Mammary epithelial cell (primary cell): ENCODE measurements around the gene CCDC33.

Experiments used
- EZH2 ChIP-seq: IDR thresholded peaks from 2 replicates; pipeline ENCODE4 v1.6.1; 2012; ENCODE audit warnings: low read length, inconsistent platforms, borderline replicate concordance
- TF ChIP-seq, protein P1 (sequence below), 2 donors: IDR thresholded peaks in 1 of 2; conservative IDR thresholded peaks in 1 of 2; 2 replicates each; pipeline ENCODE4 v1.5.1; 2011 to 2012; ENCODE audit warnings: inconsistent platforms in 2 of 2, low read length in 2 of 2, mild to moderate bottlenecking in 2 of 2, control low read depth in 1 of 2, low read depth in 1 of 2; ENCODE audit not compliant: insufficient read depth in 1 of 2; ENCODE audit errors: extremely low read depth in 1 of 2

- TF ChIP-seq, protein P1, sequence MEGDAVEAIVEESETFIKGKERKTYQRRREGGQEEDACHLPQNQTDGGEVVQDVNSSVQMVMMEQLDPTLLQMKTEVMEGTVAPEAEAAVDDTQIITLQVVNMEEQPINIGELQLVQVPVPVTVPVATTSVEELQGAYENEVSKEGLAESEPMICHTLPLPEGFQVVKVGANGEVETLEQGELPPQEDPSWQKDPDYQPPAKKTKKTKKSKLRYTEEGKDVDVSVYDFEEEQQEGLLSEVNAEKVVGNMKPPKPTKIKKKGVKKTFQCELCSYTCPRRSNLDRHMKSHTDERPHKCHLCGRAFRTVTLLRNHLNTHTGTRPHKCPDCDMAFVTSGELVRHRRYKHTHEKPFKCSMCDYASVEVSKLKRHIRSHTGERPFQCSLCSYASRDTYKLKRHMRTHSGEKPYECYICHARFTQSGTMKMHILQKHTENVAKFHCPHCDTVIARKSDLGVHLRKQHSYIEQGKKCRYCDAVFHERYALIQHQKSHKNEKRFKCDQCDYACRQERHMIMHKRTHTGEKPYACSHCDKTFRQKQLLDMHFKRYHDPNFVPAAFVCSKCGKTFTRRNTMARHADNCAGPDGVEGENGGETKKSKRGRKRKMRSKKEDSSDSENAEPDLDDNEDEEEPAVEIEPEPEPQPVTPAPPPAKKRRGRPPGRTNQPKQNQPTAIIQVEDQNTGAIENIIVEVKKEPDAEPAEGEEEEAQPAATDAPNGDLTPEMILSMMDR (conservative IDR thresholded peaks at IDR 0.05 in 1 of 2, IDR thresholded peaks at IDR 0.05 in 1 of 2; ENCODE audit: extremely low read depth in 1 of 2, insufficient read depth in 1 of 2, low read depth in 1 of 2, low read length in 2 of 2), result no peak
- no peak for TF ChIP-seq EZH2
Measured at GRCh38 chr15:74384566-74384880, 148.4 kb downstream of the CCDC33 start.
